HUES6 (cell line): ENCODE results near the gene MMEL1.

ENCODE experiments used
- H3K27ac ChIP-seq: 2 replicates; pipeline ENCODE4 v1.7.0; 2013; ENCODE audit warnings: low read depth, mild to moderate bottlenecking, low read length, inconsistent platforms
- H3K27me3 ChIP-seq: 2 replicates; pipeline ENCODE4 v1.6.1; 2013; ENCODE audit warnings: low read length; ENCODE audit not compliant: control insufficient read depth, insufficient read depth
- H3K36me3 ChIP-seq: 2 replicates; pipeline ENCODE4 v1.6.1; 2013; ENCODE audit warnings: low read length; ENCODE audit not compliant: control insufficient read depth, insufficient read depth
- H3K4me1 ChIP-seq: 2 replicates; pipeline ENCODE4 v1.6.1; 2013; ENCODE audit warnings: low read length; ENCODE audit not compliant: control insufficient read depth, insufficient read depth
- H3K4me3 ChIP-seq: 2 replicates; pipeline ENCODE4 v1.5.1; 2013; ENCODE audit warnings: low read depth, low read length
- H3K9ac ChIP-seq: one replicate; pipeline ENCODE4 v1.6.1; 2013; ENCODE audit warnings: mild to moderate bottlenecking, low read length
- H3K9me3 ChIP-seq: 2 replicates; pipeline ENCODE4 v1.6.1; 2013; ENCODE audit warnings: low read depth, low read length; ENCODE audit not compliant: control insufficient read depth, insufficient read depth

The MMEL1 gene

DNA sequence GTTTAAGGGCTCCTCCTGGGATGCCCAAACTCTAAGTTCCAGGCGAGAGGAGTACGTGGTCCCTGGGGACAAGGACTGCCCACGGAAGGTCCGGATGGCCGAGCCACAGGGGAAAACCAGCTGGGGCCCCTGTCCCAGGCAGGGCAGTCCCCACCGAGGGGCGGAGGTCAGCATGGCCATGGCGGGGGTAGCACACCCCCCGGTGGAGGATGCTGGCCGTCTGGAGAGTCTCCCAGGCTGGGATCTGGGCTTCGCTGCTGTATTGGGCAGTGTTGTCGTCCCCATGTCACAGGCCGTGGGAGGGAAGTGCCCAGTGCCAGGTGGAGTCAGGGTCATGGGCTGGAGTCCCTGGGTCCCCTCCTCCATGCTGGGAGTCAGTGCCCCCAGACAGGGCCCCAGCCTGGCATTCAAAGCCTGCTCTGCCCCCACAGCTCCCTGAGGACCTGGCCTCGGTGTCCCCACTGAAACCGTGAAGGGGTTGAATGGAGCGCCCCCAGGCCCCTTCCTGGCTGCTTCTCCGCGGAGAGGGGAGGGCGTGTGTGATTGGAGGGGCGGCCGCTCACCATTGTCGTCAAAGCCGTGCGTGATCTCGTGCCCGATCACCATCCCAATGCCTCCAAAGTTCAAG is 39.5 kb downstream of the MMEL1 start:
- Histone ChIP-seq H3K4me3 (no peak overlapping the region), H3K27me3 (no peaks in the 10 kb centered on the region), H3K27ac (no peak overlapping the region), H3K36me3 (peaks cover 12% of the 10 kb centered on the region), H3K9me3 (peaks cover 6% of the 10 kb centered on the region; the same call in 1 of the 2 replicates), H3K4me1 (no peaks in the 10 kb centered on the region), H3K9ac (no peak overlapping the region)

GRCh38 chr1:2592672-2593071 is 40.1 kb downstream of the MMEL1 start:
- Histone ChIP-seq H3K9ac (no peak overlapping the region), H3K27ac (no peak overlapping the region), H3K27me3 (no peaks in the 10 kb centered on the region)

DNA sequence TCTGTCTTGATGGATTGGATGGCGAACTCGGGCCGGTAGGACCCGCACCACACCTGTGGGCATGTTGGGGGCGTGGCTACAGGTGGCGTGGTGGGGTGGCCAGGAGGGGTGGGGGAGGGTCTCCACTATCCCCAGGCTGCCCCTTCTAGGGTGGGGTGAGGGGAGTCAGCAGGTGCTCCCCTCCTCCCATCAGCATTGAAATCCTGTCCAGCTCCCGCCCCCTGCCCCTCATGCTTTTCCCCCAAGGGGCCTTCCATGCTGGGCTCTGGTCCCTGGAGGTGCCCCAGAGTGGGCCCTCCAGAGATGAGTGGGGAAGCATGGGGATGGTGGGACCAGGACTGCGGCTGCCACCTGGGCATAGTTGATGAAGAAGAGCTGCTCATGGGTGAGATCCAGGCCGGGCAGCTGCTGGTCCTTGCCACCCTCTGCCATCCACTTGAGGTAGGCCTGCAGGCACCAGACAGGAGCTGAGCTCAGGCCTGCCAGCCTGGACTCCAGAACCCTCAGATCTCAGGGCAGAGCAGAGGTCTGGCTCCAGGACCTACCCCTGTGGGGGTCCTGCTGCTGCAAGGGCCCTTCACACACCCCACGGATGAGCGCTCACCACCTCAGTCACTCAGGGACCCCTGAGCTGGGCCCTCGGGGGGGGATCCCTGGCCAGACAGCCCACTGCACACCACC is 41.1 kb downstream of the MMEL1 start:
- no peak overlapping the region for H3K9ac ChIP-seq
- peaks cover 12% of the 10 kb centered on the region for H3K36me3 ChIP-seq
- no peak overlapping the region for H3K4me3 ChIP-seq
- no peak overlapping the region for H3K27ac ChIP-seq
- H3K27me3 ChIP-seq: no peaks in the 10 kb centered on the region
- peaks cover 7% of the 10 kb centered on the region; the same call in 1 of the 2 replicates for H3K4me1 ChIP-seq
- H3K9me3 ChIP-seq: peaks cover 6% of the 10 kb centered on the region; the same call in 1 of the 2 replicates

More at GRCh38 chr1:2592672-2593071, 40.1 kb downstream of the MMEL1 start:
- Histone ChIP-seq H3K9me3 (peaks cover 6% of the 10 kb centered on the region; the same call in 1 of the 2 replicates), H3K36me3 (peaks cover 12% of the 10 kb centered on the region), H3K4me3 (no peak overlapping the region), H3K4me1 (peaks cover 3% of the 10 kb centered on the region; the same call in 1 of the 2 replicates)

GRCh38 chr1:2591233-2591580 is 41.6 kb downstream of the MMEL1 start:
- Histone ChIP-seq H3K9me3 (peaks cover 6% of the 10 kb centered on the region; the same call in 1 of the 2 replicates), H3K4me3 (no peak overlapping the region), H3K9ac (no peak overlapping the region), H3K36me3 (peaks cover 12% of the 10 kb centered on the region), H3K4me1 (peaks cover 7% of the 10 kb centered on the region; the same call in 1 of the 2 replicates), H3K27me3 (no peaks in the 10 kb centered on the region), H3K27ac (no peak overlapping the region)

GRCh38 chr1:2590233-2591141 is 42.3 kb downstream of the MMEL1 start:
- no peak overlapping the region for H3K27ac ChIP-seq
- peaks cover 6% of the 10 kb centered on the region; the same call in 1 of the 2 replicates for H3K9me3 ChIP-seq
- H3K9ac ChIP-seq: no peak overlapping the region
- peaks cover 12% of the 10 kb centered on the region for H3K36me3 ChIP-seq
- H3K4me1 ChIP-seq: peaks cover 7% of the 10 kb centered on the region; the same call in 1 of the 2 replicates
- no peak overlapping the region for H3K4me3 ChIP-seq
- H3K27me3 ChIP-seq: no peaks in the 10 kb centered on the region

DNA sequence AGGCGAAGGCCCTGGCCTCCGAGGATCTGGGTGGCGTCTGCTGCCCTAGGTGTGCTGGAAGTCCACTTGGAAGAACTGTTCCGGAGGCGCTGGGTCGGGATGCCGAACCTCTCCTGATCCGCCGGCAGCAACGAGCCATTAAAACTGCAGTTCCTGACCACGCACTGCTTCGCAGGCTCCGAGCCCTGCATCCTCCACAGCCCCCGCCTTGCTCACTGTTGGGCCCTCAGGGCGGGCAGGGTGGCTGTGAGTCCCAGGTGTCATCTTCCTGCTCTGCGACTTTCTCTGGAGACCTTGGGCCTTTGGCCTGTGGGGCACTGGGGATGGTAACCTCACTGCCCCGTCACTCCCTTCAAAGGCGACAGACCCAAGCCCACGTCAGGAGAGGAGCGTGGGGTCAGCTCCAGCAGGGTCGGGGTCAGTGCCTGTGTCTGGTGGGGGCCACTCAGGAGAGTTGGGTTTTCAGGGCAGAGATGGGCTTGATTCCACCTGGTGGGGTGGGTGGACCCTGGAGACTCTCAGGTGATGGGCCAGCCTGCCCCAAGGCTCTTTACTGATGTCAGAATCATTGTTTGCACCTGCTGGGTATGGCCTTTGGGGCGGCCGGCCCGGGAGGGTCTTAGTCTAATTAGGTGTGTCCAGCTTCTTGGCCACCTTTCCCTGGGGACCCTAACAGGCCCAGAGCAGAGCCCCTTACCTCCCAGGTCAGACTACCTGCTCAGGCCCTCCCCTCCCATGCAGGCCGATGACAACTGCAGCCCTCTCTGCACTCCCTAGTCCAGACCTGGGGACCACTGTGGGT is 43.2 kb downstream of the MMEL1 start:
- Histone ChIP-seq H3K27ac (no peak overlapping the region), H3K27me3 (no peaks in the 10 kb centered on the region), H3K9me3 (peaks cover 6% of the 10 kb centered on the region; the same call in 1 of the 2 replicates), H3K4me3 (no peak overlapping the region), H3K4me1 (peaks cover 12% of the 10 kb centered on the region; the same call in 1 of the 2 replicates), H3K9ac (no peak overlapping the region), H3K36me3 (peaks cover 12% of the 10 kb centered on the region)

DNA sequence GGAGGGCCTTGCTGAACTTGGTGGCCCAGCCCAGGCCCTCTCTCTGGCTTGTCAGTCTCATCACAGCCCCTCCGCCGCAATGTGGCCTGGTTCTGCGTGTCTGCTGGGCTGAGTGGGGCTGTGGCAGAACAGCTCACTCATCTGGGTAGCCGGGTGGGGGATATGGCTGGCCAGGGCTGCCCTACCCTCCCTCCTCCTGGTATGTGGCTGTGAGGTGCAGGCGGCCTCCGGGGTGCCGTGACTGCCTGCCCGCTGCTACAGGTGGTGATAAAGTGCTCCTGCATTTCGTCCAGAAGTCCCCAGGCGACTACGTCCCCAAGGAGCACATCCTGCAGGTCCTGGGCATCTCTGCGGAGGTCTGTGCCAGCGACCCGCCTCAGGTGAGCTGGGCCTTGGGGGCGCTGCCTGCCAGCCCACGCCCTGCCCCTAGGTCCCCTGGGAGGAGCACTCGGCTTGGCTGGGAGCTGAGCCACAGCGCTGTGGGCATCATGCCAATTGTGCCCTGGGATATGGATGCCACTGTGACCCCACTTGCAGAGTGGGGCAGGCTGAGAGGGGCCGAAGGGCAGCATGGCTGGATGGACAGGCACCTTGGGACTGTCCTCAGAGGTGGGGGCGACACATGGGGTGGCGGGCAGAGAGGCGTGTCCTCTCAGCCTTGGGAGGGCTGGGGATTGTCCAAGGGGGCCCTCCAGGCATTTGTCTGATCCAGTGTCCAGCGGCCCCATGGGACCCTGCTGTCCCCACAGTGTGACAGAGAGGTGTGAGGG is 44.0 kb downstream of the MMEL1 start:
- H3K4me1 ChIP-seq: peaks cover 15% of the 10 kb centered on the region
- peaks cover 6% of the 10 kb centered on the region; the same call in 1 of the 2 replicates for H3K9me3 ChIP-seq
- no peaks in the 10 kb centered on the region for H3K27me3 ChIP-seq
- H3K36me3 ChIP-seq: peaks cover 12% of the 10 kb centered on the region
- H3K27ac ChIP-seq: no peak overlapping the region
- no peak overlapping the region for H3K4me3 ChIP-seq
- H3K9ac ChIP-seq: no peak overlapping the region

DNA sequence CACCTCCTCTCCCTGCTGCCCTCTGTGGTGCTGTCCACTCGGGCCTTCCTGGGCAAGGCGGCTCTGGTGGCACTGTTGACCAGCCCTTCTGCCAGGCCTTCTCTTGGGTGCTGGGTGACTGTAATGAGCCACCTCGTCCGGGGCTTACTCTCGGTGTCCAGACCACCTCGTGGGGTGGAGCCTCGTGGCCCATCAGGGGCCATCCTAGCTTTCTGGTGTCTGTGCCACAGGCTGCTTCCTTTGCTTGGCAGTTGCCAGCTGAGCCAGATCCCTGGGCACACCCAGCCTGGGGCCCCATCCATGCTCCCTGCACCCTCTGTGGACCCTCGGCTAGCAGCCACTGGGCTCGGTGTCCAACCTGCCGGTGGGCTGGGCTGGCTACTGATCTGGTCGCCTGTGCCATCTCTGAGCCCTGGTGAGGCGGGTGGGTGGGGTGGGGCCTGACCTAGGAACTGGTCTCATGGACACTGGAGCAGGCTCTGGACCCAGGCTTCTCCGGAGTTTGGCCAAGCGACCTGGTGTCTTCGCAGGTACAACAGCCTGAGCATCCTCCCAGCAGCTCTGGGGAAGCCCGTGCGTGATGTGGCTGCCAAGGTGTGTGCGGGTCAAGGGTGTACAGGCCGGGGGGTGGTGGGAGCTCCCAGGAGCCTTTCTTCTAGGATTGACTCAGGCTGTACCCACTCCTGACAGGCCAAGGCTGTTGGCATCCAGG is 44.8 kb downstream of the MMEL1 start:
- no peak overlapping the region for H3K9ac ChIP-seq

GRCh38 chr1:2587071-2587859 is 45.6 kb downstream of the MMEL1 start:
- H3K27ac ChIP-seq: no peak overlapping the region
- no peaks in the 10 kb centered on the region for H3K27me3 ChIP-seq
- H3K4me3 ChIP-seq: peak overlapping the region; percentile 82
- H3K36me3 ChIP-seq: peaks cover 12% of the 10 kb centered on the region
- peak overlapping the region; percentile 74 for H3K9ac ChIP-seq
- H3K4me1 ChIP-seq: peaks cover 21% of the 10 kb centered on the region
- H3K9me3 ChIP-seq: peaks cover 6% of the 10 kb centered on the region; the same call in 1 of the 2 replicates

More for the DNA sequence above, 44.8 kb downstream of the MMEL1 start:
- no peaks in the 10 kb centered on the region for H3K27me3 ChIP-seq
- H3K27ac ChIP-seq: no peak overlapping the region
- peaks cover 21% of the 10 kb centered on the region for H3K4me1 ChIP-seq
- peaks cover 12% of the 10 kb centered on the region for H3K36me3 ChIP-seq
- peak overlapping the region; percentile 82 for H3K4me3 ChIP-seq
- H3K9me3 ChIP-seq: peaks cover 6% of the 10 kb centered on the region; the same call in 1 of the 2 replicates
